Activated naive CD8-positive, alpha-beta T cell (primary cell): Measurements from ENCODE around the gene TBL1X.

Source experiments
- H3K27ac Mint-ChIP-seq: one replicate; pipeline ENCODE4 v1.8.0; 2021; ENCODE audit warnings: mixed read lengths
- H3K27me3 Mint-ChIP-seq: one replicate; pipeline ENCODE4 v1.8.0; 2021; ENCODE audit warnings: mixed read lengths
- H3K36me3 Mint-ChIP-seq: one replicate; pipeline ENCODE4 v1.8.0; 2021; ENCODE audit warnings: mixed read lengths
- H3K4me1 Mint-ChIP-seq: one replicate; pipeline ENCODE4 v1.8.0; 2021; ENCODE audit warnings: low read depth, mixed read lengths
- H3K4me3 Mint-ChIP-seq: one replicate; pipeline ENCODE4 v1.8.0; 2021; ENCODE audit warnings: mild to moderate bottlenecking, mixed read lengths
- H3K9me3 Mint-ChIP-seq: one replicate; pipeline ENCODE4 v1.8.0; 2021; ENCODE audit warnings: low read depth, mixed read lengths

Gene TBL1X

GRCh38 chrX:9560219-9560618 is 95.4 kb downstream of the TBL1X start:
- H3K4me3 Mint-ChIP-seq: no peak overlapping the region
- no peaks in the 10 kb centered on the region for H3K9me3 Mint-ChIP-seq
- peaks cover 39% of the 10 kb centered on the region for H3K4me1 Mint-ChIP-seq
- no peak overlapping the region for H3K27ac Mint-ChIP-seq
- H3K27me3 Mint-ChIP-seq: no peaks in the 10 kb centered on the region
- H3K36me3 Mint-ChIP-seq: no peaks in the 10 kb centered on the region

GRCh38 chrX:9561199-9561598 is 96.3 kb downstream of the TBL1X start:
- Mint-ChIP-seq H3K27me3 (no peaks in the 10 kb centered on the region), H3K4me1 (peaks cover 35% of the 10 kb centered on the region), H3K36me3 (no peaks in the 10 kb centered on the region), H3K4me3 (no peak overlapping the region), H3K9me3 (no peaks in the 10 kb centered on the region), H3K27ac (no peak overlapping the region)

GRCh38 chrX:9562851-9563250 is 98.0 kb downstream of the TBL1X start:
- H3K4me3 Mint-ChIP-seq: no peak overlapping the region
- H3K27me3 Mint-ChIP-seq: no peaks in the 10 kb centered on the region
- peaks cover 26% of the 10 kb centered on the region for H3K4me1 Mint-ChIP-seq
- no peak overlapping the region for H3K27ac Mint-ChIP-seq
- no peaks in the 10 kb centered on the region for H3K9me3 Mint-ChIP-seq
- H3K36me3 Mint-ChIP-seq: no peaks in the 10 kb centered on the region

GRCh38 chrX:9566150-9566621 is 101.3 kb downstream of the TBL1X start:
- no peaks in the 10 kb centered on the region for H3K36me3 Mint-ChIP-seq
- peak overlapping the region; percentile 69 for H3K4me3 Mint-ChIP-seq
- no peaks in the 10 kb centered on the region for H3K9me3 Mint-ChIP-seq
- no peaks in the 10 kb centered on the region for H3K27me3 Mint-ChIP-seq
- peaks cover 15% of the 10 kb centered on the region for H3K4me1 Mint-ChIP-seq
- H3K27ac Mint-ChIP-seq: peak overlapping the region; percentile 68

GRCh38 chrX:9569876-9570301 is 105.0 kb downstream of the TBL1X start:
- no peaks in the 10 kb centered on the region for H3K9me3 Mint-ChIP-seq
- H3K27me3 Mint-ChIP-seq: no peaks in the 10 kb centered on the region
- H3K4me1 Mint-ChIP-seq: peaks cover 24% of the 10 kb centered on the region
- peaks cover 2% of the 10 kb centered on the region for H3K36me3 Mint-ChIP-seq
- no peak overlapping the region for H3K4me3 Mint-ChIP-seq
- no peak overlapping the region for H3K27ac Mint-ChIP-seq

GRCh38 chrX:9573282-9574106 is 108.6 kb downstream of the TBL1X start:
- H3K36me3 Mint-ChIP-seq: peaks cover 5% of the 10 kb centered on the region
- H3K9me3 Mint-ChIP-seq: no peaks in the 10 kb centered on the region
- peaks cover 31% of the 10 kb centered on the region for H3K4me1 Mint-ChIP-seq
- H3K27me3 Mint-ChIP-seq: no peaks in the 10 kb centered on the region
- H3K4me3 Mint-ChIP-seq: no peak overlapping the region
- no peak overlapping the region for H3K27ac Mint-ChIP-seq

- no peak overlapping the region for H3K4me3 Mint-ChIP-seq
- no peaks in the 10 kb centered on the region for H3K9me3 Mint-ChIP-seq
- peaks cover 5% of the 10 kb centered on the region for H3K36me3 Mint-ChIP-seq
- H3K27ac Mint-ChIP-seq: no peak overlapping the region
- H3K27me3 Mint-ChIP-seq: no peaks in the 10 kb centered on the region
- peaks cover 36% of the 10 kb centered on the region for H3K4me1 Mint-ChIP-seq
Observed at GRCh38 chrX:9576059-9576458, 111.2 kb downstream of the TBL1X start.

- H3K4me1 Mint-ChIP-seq: peaks cover 31% of the 10 kb centered on the region
- H3K9me3 Mint-ChIP-seq: no peaks in the 10 kb centered on the region
- H3K4me3 Mint-ChIP-seq: no peak overlapping the region
- H3K27me3 Mint-ChIP-seq: no peaks in the 10 kb centered on the region
- peaks cover 3% of the 10 kb centered on the region for H3K36me3 Mint-ChIP-seq
- H3K27ac Mint-ChIP-seq: no peak overlapping the region
Observed at GRCh38 chrX:9577555-9577954, 112.7 kb downstream of the TBL1X start.

- Mint-ChIP-seq H3K27ac (no peak overlapping the region), H3K4me3 (no peak overlapping the region), H3K4me1 (peaks cover 32% of the 10 kb centered on the region), H3K27me3 (no peaks in the 10 kb centered on the region), H3K36me3 (peaks cover 3% of the 10 kb centered on the region), H3K9me3 (no peaks in the 10 kb centered on the region)
Observed at GRCh38 chrX:9578083-9578779, 113.4 kb downstream of the TBL1X start.

- H3K27ac Mint-ChIP-seq: no peak overlapping the region
- H3K36me3 Mint-ChIP-seq: peaks cover 3% of the 10 kb centered on the region
- H3K9me3 Mint-ChIP-seq: no peaks in the 10 kb centered on the region
- no peak overlapping the region for H3K4me3 Mint-ChIP-seq
- no peaks in the 10 kb centered on the region for H3K27me3 Mint-ChIP-seq
- peaks cover 41% of the 10 kb centered on the region for H3K4me1 Mint-ChIP-seq
Observed at GRCh38 chrX:9581771-9582385, 117.0 kb downstream of the TBL1X start.

GRCh38 chrX:9582956-9583355 is 118.1 kb downstream of the TBL1X start:
- Mint-ChIP-seq H3K9me3 (no peaks in the 10 kb centered on the region), H3K4me1 (peaks cover 46% of the 10 kb centered on the region), H3K36me3 (no peaks in the 10 kb centered on the region), H3K4me3 (no peak overlapping the region), H3K27ac (no peak overlapping the region), H3K27me3 (no peaks in the 10 kb centered on the region)

GRCh38 chrX:9586992-9587392 is 122.1 kb downstream of the TBL1X start:
- Mint-ChIP-seq H3K27me3 (no peaks in the 10 kb centered on the region), H3K4me3 (no peak overlapping the region), H3K36me3 (peaks cover 4% of the 10 kb centered on the region), H3K4me1 (peaks cover 36% of the 10 kb centered on the region), H3K27ac (no peak overlapping the region), H3K9me3 (no peaks in the 10 kb centered on the region)

GRCh38 chrX:9587642-9588041 is 122.8 kb downstream of the TBL1X start:
- Mint-ChIP-seq H3K27ac (no peak overlapping the region), H3K9me3 (no peaks in the 10 kb centered on the region), H3K36me3 (peaks cover 6% of the 10 kb centered on the region), H3K27me3 (no peaks in the 10 kb centered on the region), H3K4me1 (peaks cover 32% of the 10 kb centered on the region), H3K4me3 (no peak overlapping the region)

- Mint-ChIP-seq H3K36me3 (peaks cover 6% of the 10 kb centered on the region), H3K4me3 (no peak overlapping the region), H3K4me1 (peaks cover 17% of the 10 kb centered on the region), H3K9me3 (no peaks in the 10 kb centered on the region), H3K27me3 (no peaks in the 10 kb centered on the region), H3K27ac (no peak overlapping the region)
Observed at GRCh38 chrX:9591496-9591895, 126.6 kb downstream of the TBL1X start.

GRCh38 chrX:9593756-9594155 is 128.9 kb downstream of the TBL1X start:
- no peak overlapping the region for H3K4me3 Mint-ChIP-seq
- peaks cover 6% of the 10 kb centered on the region for H3K4me1 Mint-ChIP-seq
- peaks cover 6% of the 10 kb centered on the region for H3K36me3 Mint-ChIP-seq
- no peaks in the 10 kb centered on the region for H3K27me3 Mint-ChIP-seq
- no peak overlapping the region for H3K27ac Mint-ChIP-seq
- no peaks in the 10 kb centered on the region for H3K9me3 Mint-ChIP-seq
